KG1 (cell line): ENCODE results near the gene KDM6A.
"Not testable (repeated sequence)": the region's sequence is repeated elsewhere in the genome, so short reads cannot be mapped to it uniquely, and the experiment has no call there.

Experiments
- DNase-seq: peaks from one replicate; lab custom pipeline; 2025; lab: John Stamatoyannopoulos, UW

The KDM6A gene

GRCh38 chrX:44889824-44890223, 16.8 kb downstream of the KDM6A start:
- no peak for DNase-seq

- no peak for DNase-seq
Measured at GRCh38 chrX:44890247-44890646, 17.3 kb downstream of the KDM6A start.

GRCh38 chrX:44890687-44891086, 17.7 kb downstream of the KDM6A start:
- DNase-seq: not testable (repeated sequence)

GRCh38 chrX:44891642-44892041, 18.7 kb downstream of the KDM6A start:
- DNase-seq: no peak

- DNase-seq: no peak
Measured at GRCh38 chrX:44896876-44897186, 23.8 kb downstream of the KDM6A start.

GRCh38 chrX:44897539-44897938, 24.6 kb downstream of the KDM6A start:
- no peak for DNase-seq

- DNase-seq: no peak
Measured at GRCh38 chrX:44898411-44899221, 25.6 kb downstream of the KDM6A start.

- no peak for DNase-seq
Measured at GRCh38 chrX:44899946-44900345, 27.0 kb downstream of the KDM6A start.

- no peak for DNase-seq
Measured at GRCh38 chrX:44903107-44903506, 30.1 kb downstream of the KDM6A start.

GRCh38 chrX:44903830-44904530, 31.0 kb downstream of the KDM6A start:
- no peak for DNase-seq

GRCh38 chrX:44904542-44905115, 31.6 kb downstream of the KDM6A start:
- DNase-seq: no peak

GRCh38 chrX:44906041-44906440, 33.1 kb downstream of the KDM6A start:
- no peak for DNase-seq

GRCh38 chrX:44906542-44906941, 33.6 kb downstream of the KDM6A start:
- no peak for DNase-seq

GRCh38 chrX:44908153-44908552, 35.2 kb downstream of the KDM6A start:
- no peak for DNase-seq

- DNase-seq: no peak
Measured at GRCh38 chrX:44908827-44909226, 35.8 kb downstream of the KDM6A start.

- not testable (repeated sequence) for DNase-seq
Measured at GRCh38 chrX:44910508-44910907, 37.5 kb downstream of the KDM6A start.

GRCh38 chrX:44911074-44911600, 38.1 kb downstream of the KDM6A start:
- DNase-seq: not testable (repeated sequence)

- DNase-seq: no peak
Measured at GRCh38 chrX:44913656-44914531, 40.9 kb downstream of the KDM6A start.

GRCh38 chrX:44914532-44915198, 41.7 kb downstream of the KDM6A start:
- no peak for DNase-seq

GRCh38 chrX:44915361-44915868, 42.4 kb downstream of the KDM6A start:
- no peak for DNase-seq

GRCh38 chrX:44918722-44919121, 45.7 kb downstream of the KDM6A start:
- DNase-seq: no peak
